Lower leg skin (tissue), 3 donors: ENCODE measurements around the gene MAN2A1.

Experiments used
- CTCF ChIP-seq, 3 donors: fragments of 450-650 bp; IDR thresholded peaks; one replicate each; pipeline ENCODE4 v1.5.1; 2016; ENCODE audit warnings: antibody characterized with exemption in 3 of 3, mild to moderate bottlenecking in 3 of 3, moderate library complexity in 2 of 3
- POLR2A ChIP-seq, 2 donors: fragments of 450-650 bp; IDR thresholded peaks; one replicate each; pipeline ENCODE4 v1.6.1; 2016 to 2017; ENCODE audit warnings: antibody characterized with exemption in 2 of 2, mild to moderate bottlenecking in 1 of 2, moderate library complexity in 1 of 2

- TF ChIP-seq CTCF (IDR thresholded peaks at IDR 0.05), result no peak
- no peak for TF ChIP-seq POLR2A (IDR thresholded peaks at IDR 0.05)
These were observed 60.7 kb downstream of the MAN2A1 start for GRCh38 chr5:109750463-109750862.
